ENCODE measurements around the gene HBP1. TPM values are rescaled to one million over a fixed set of nuclear protein-coding genes. Genes with fewer than 3 reads are reported as not detected.

Gene HBP1
- total and polyA plus RNA-seq, 2 of the 8 experiments (the other 6 are each of a cell fraction or from before 2014, with no cell fraction given) = 28.9 to 29.2 TPM

- Histone ChIP-seq H2AK5ac (ENCODE audit: low read depth, low read length) (no peak overlapping the region), H2BK20ac (ENCODE audit: low read length) (no peak overlapping the region), H3K4me1 (replicated peaks in 1 of 4; ENCODE audit: control insufficient read depth in 3 of 4, insufficient read depth in 4 of 4, low read length in 3 of 4) (no peaks in the 10 kb centered on the region), H3K4me3 (ENCODE audit: extremely low read depth in 1 of 4, insufficient read depth in 2 of 4, low read depth in 3 of 4, low read length in 4 of 4) (no peak overlapping the region), H3K27me3 (replicated peaks in 1 of 4; ENCODE audit: control insufficient read depth in 3 of 4, extremely low read depth in 1 of 4, insufficient read depth in 3 of 4, low read length in 3 of 4) (no peaks in the 10 kb centered on the region), H4K5ac (ENCODE audit: insufficient read length, low read depth, low read length) (no peak overlapping the region), H3K14ac (ENCODE audit: insufficient read length) (no peak overlapping the region), H3K79me1 (ENCODE audit: low read depth, low read length) (no peaks in the 10 kb centered on the region), H3K4ac (replicated peaks; ENCODE audit: insufficient read length, low read depth, low read length) (no peak overlapping the region), H3K79me2 (ENCODE audit: control insufficient read depth in 1 of 2, insufficient read depth in 2 of 2, low read length in 2 of 2) (no peaks in the 10 kb centered on the region), H3K56ac (replicated peaks; ENCODE audit: insufficient read length, low read depth, low read length) (no peak overlapping the region), H4K8ac (ENCODE audit: extremely low read depth, insufficient read depth, low read length) (no peak overlapping the region), H3K18ac (ENCODE audit: extremely low read depth, low read length) (no peak overlapping the region), H2BK15ac (ENCODE audit: low read length) (no peak overlapping the region), H3K23ac (ENCODE audit: insufficient read length) (no peak overlapping the region), H4K20me1 (replicated peaks in 1 of 2; ENCODE audit: control insufficient read depth in 1 of 2, insufficient read depth in 2 of 2, low read length in 2 of 2) (no peaks in the 10 kb centered on the region), H2AFZ (ENCODE audit: low read length) (no peak overlapping the region), H3K9me3 (ENCODE audit: insufficient read depth in 2 of 2, low read depth in 1 of 2, low read length in 1 of 2) (no peaks in the 10 kb centered on the region; a peak in 1 of 4 replicates), H3K4me2 (ENCODE audit: insufficient read depth in 1 of 2, low read depth in 2 of 2, low read length in 2 of 2) (no peak overlapping the region), H3K9ac (replicated peaks in 1 of 4; ENCODE audit: extremely low read depth in 1 of 4, low read depth in 3 of 4, low read length in 3 of 4) (no peak overlapping the region), H3K27ac (ENCODE audit: low read depth, low read length) (no peak overlapping the region), H2BK12ac (ENCODE audit: low read depth, low read length) (no peak overlapping the region), H3K23me2 (ENCODE audit: low read depth, low read length) (no peaks in the 10 kb centered on the region), H2BK120ac (replicated peaks; ENCODE audit: low read depth, low read length) (no peak overlapping the region), H4K91ac (replicated peaks; ENCODE audit: insufficient read length, low read length) (no peak overlapping the region), H3K36me3 (ENCODE audit: control insufficient read depth in 2 of 4, insufficient read depth in 4 of 4, low read length in 3 of 4) (peaks cover 0 to 2% (median 0%) of the 10 kb centered on the region in 4 experiments; a peak in 2 of 8 replicates), H2BK5ac (ENCODE audit: low read depth, low read length) (no peak overlapping the region)
- CTCF ChIA-PET (ENCODE audit: partially characterized antibody) = no interaction called here
- WGBS, 2 experiments (ENCODE audit: extremely low coverage in 1 of 2, insufficient coverage in 1 of 2, insufficient read length in 1 of 2, insufficient replicate concordance in 2 of 2, low coverage in 1 of 2, low lambda C conversion rate in 2 of 2, missing lambda C conversion rate in 1 of 2) = 87% methylated on average over 5 of the region's 5 CpGs; no CpG with 5 or more reads in 1 of the 2 experiments
- POLR2A ChIA-PET (ENCODE audit: partially characterized antibody) = interaction anchor here (0.6 kb wide), 1 partner anchor 451 kb away, joined by 3 read pairs; no protein-coding TSS in a partner anchor
- DNase-seq (ENCODE audit: low read depth in 1 of 2, low spot score in 2 of 2) (no peak), FAIRE-seq (no peak)
- TF ChIP-seq MAX (IDR thresholded peaks at IDR 0.05) (no peak), RFX5 (IDR thresholded peaks at IDR 0.05; ENCODE audit: borderline replicate concordance, low read depth, low read length) (no peak), CBX8 (IDR thresholded peaks at IDR 0.05; ENCODE audit: borderline replicate concordance, low read depth, low read length) (no peak), MAFK (IDR thresholded peaks at IDR 0.05; ENCODE audit: low read depth, low read length) (no peak), HDAC6 (IDR thresholded peaks at IDR 0.05; ENCODE audit: low read depth, low read length) (no peak), CTCF (IDR thresholded peaks at IDR 0.05; ENCODE audit: control extremely low read depth in 1 of 3, insufficient read depth in 1 of 3, low read depth in 1 of 3, low read length in 3 of 3) (no peak), FOSL1 (IDR thresholded peaks at IDR 0.05; ENCODE audit: insufficient read depth, low read depth, low read length) (no peak), KDM5A (IDR thresholded peaks at IDR 0.05; ENCODE audit: low read length) (no peak), CEBPB (IDR thresholded peaks at IDR 0.05; ENCODE audit: low read depth, low read length) (no peak), GABPA (IDR thresholded peaks at IDR 0.05; ENCODE audit: borderline replicate concordance, insufficient read depth, low read length) (no peak)
These were observed 79.9 kb downstream of the HBP1 start for GRCh38 chr7:107248551-107249316.

Data from H1 (cell line).